Stimulated activated naive CD8-positive, alpha-beta T cell treated with anti-CD3 and anti-CD28 coated beads, Interleukin-15, amount 100 ng/mL, for 72 hours (primary cell): Measurements from ENCODE around the gene GPR65.

Experiments used
- ATAC-seq: fragments of 150-1000 bp; cut with Tn5 transposase; 2 replicates; pipeline ENCODE4 v1.10.0; 2021; ENCODE audit warnings: mild to moderate bottlenecking, moderate library complexity
- DNase-seq, 2 donors: peaks; one replicate each; pipeline ENCODE4 v3.0.0; 2021 to 2022
- H3K27ac Mint-ChIP-seq, 2 donors: one replicate each; pipeline ENCODE4 v1.8.0; 2022; ENCODE audit warnings: mild to moderate bottlenecking in 2 of 2, mixed read lengths in 2 of 2, moderate library complexity in 2 of 2
- H3K27me3 Mint-ChIP-seq: one replicate; pipeline ENCODE4 v1.8.0; 2022; ENCODE audit warnings: mixed read lengths
- H3K4me1 Mint-ChIP-seq: one replicate; pipeline ENCODE4 v1.8.0; 2022; ENCODE audit warnings: mild to moderate bottlenecking, mixed read lengths
- H3K4me3 Mint-ChIP-seq, 2 donors: one replicate each; pipeline ENCODE4 v1.8.0; 2022; ENCODE audit warnings: mild to moderate bottlenecking in 2 of 2, mixed read lengths in 2 of 2, moderate library complexity in 1 of 2
- H3K9me3 Mint-ChIP-seq, 2 donors: one replicate each; pipeline ENCODE4 v1.8.0; 2022; ENCODE audit warnings: mixed read lengths in 2 of 2

GPR65 gene

GRCh38 chr14:88043529-88044443 is 38.9 kb downstream of the GPR65 start:
- Mint-ChIP-seq H3K4me3 (no peak overlapping the region), H3K27ac (no peak overlapping the region)
- ATAC-seq, result no peak

DNA sequence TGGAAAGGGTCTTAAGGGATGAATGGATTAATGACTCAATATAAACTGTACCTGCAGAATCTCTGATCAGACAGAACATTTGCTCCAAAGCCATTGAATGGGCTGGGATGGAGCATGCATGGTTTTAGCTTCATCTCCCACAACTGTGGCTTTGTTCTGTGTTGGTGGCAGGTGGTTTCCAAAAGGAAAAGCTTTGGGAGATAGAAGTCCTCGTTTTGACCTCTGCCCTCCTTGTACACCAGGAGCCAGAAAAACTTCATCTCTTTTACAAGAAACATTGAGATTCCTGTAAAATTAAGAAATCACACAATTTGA is 39.5 kb downstream of the GPR65 start:
- H3K9me3 Mint-ChIP-seq, result peaks cover 0 to 8% of the 10 kb centered on the region in 2 donors
- H3K27me3 Mint-ChIP-seq, result no peaks in the 10 kb centered on the region
- ATAC-seq (no peak), DNase-seq (no peak)
- H3K27ac Mint-ChIP-seq, result no peak overlapping the region
- H3K4me1 Mint-ChIP-seq, result peaks cover 5% of the 10 kb centered on the region
- H3K4me3 Mint-ChIP-seq, result no peak overlapping the region

More at GRCh38 chr14:88043529-88044443, 38.9 kb downstream of the GPR65 start:
- no peak for DNase-seq
- H3K4me1 Mint-ChIP-seq, result peaks cover 5% of the 10 kb centered on the region
- H3K27me3 Mint-ChIP-seq, result no peaks in the 10 kb centered on the region
- peaks cover 0 to 8% of the 10 kb centered on the region in 2 donors for H3K9me3 Mint-ChIP-seq

DNA sequence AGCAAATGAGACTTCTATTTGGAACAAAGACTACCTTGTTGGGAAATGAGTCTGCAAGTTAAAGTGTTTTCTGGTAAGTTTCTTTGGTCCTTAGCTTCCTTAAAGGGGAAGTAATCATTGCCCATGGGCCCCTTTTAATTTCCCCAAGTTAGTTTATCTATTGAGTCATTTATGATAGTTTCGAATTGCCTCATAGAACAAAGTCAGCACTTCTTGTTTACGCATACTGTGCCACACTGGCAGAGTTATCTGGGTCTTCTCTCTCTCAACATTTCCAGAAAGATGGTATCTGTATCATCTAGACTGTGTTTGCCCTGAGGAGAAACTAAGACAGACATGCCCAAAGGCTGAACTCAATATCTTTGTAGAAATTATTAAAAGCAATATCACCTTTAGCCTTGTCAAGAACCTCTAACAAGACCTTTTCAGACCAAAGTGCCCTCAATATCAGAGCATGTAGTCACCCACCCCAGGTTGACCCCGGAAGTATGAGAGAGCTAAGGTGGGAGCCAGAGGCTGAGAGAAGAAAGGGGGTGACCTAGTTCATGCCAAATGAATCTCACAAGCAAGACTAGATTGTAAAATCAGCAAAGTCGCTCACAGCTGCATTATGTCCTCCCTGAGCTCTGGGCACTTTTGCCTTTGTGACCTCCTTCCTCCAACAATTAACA is 40.0 kb downstream of the GPR65 start:
- Mint-ChIP-seq H3K4me3 (peak overlapping the region in 1 of 2 donors; percentile 8), H3K27me3 (no peaks in the 10 kb centered on the region), H3K9me3 (peaks cover 0 to 8% of the 10 kb centered on the region in 2 donors), H3K4me1 (peaks cover 5% of the 10 kb centered on the region), H3K27ac (peak overlapping the region in 1 of 2 donors; percentile 72)
- peak; percentile 94 for ATAC-seq
- no peak for DNase-seq

DNA sequence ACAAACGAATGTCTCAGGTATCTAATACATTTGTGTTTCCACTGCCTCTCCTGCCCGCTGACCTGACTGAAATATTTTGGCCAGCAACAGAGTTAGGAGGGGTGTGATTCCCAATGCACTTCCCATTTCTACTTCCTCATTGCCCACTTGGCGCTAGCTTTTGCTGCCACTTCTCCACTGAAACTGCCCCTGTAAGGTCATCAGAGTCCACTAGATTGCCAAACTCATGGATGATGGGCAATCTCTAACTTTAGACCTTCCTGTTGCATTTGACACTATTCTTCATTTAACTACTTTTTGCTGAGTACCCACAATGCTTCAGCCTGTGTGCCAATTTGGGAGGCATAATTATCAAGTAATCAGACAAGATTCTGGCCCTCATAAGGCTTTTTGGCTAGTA is 40.8 kb downstream of the GPR65 start:
- Mint-ChIP-seq H3K9me3 (peaks cover 0 to 8% of the 10 kb centered on the region in 2 donors), H3K27ac (peak overlapping the region in 1 of 2 donors; percentile 0), H3K4me1 (peaks cover 5% of the 10 kb centered on the region), H3K27me3 (no peaks in the 10 kb centered on the region), H3K4me3 (no peak overlapping the region)
- ATAC-seq (no peak), DNase-seq (no peak)

- H3K9me3 Mint-ChIP-seq, result peaks cover 4 to 8% of the 10 kb centered on the region in 2 donors
- H3K27me3 Mint-ChIP-seq, result no peaks in the 10 kb centered on the region
- DNase-seq, result no peak
- no peak overlapping the region for H3K27ac Mint-ChIP-seq
- no peak overlapping the region for H3K4me3 Mint-ChIP-seq
- H3K4me1 Mint-ChIP-seq, result peaks cover 5% of the 10 kb centered on the region
- ATAC-seq, result no peak
Measured at GRCh38 chr14:88048351-88048750, 43.4 kb downstream of the GPR65 start.

GRCh38 chr14:88049266-88049665 is 44.3 kb downstream of the GPR65 start:
- Mint-ChIP-seq H3K9me3 (peaks cover 8 to 13% of the 10 kb centered on the region in 2 donors), H3K27me3 (no peaks in the 10 kb centered on the region), H3K4me1 (peaks cover 5% of the 10 kb centered on the region), H3K4me3 (no peak overlapping the region), H3K27ac (no peak overlapping the region)
- ATAC-seq, result no peak
- DNase-seq, result no peak

DNA sequence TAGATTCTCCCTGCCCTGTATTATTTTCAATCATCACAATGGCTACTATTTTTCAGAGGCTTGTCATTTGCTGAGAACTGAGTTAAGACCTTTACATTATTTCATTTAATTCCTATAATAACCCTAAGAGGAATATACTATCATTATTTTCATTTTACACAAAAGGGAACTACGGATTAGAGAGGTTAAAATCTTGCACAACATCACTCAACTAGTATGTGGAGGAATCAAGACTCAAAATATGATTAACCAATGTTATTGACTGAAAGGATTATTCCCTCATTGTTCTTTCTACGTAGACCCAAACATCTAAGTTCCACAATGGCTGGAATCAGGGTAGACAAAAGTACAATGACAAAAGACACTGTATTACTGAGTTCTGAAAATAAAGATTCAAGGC is 45.0 kb downstream of the GPR65 start:
- no peak for ATAC-seq
- H3K4me3 Mint-ChIP-seq, result no peak overlapping the region
- H3K27ac Mint-ChIP-seq, result no peak overlapping the region
- peaks cover 3% of the 10 kb centered on the region for H3K4me1 Mint-ChIP-seq
- H3K9me3 Mint-ChIP-seq, result peaks cover 8 to 15% of the 10 kb centered on the region in 2 donors
- no peak for DNase-seq
- H3K27me3 Mint-ChIP-seq, result no peaks in the 10 kb centered on the region

DNA sequence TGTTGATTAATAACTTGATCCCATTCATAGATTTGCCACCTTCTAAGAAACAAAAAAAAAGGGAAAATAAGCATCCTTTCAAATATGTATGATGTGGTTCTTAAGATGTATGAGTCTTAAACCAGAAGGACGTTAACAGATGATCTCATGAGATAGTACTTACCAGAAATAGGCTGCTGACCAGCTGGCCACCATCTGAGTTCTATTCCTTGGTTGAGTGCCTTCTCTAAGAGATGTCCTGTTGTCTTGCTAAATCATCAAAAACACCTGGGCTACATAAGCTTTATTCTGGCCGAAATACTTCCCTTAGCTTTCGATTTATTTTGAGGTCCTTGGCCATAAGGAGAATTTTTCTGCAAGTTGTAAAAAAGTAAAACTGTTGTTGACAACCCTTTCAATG is 55.6 kb downstream of the GPR65 start:
- ATAC-seq (no peak), DNase-seq (no peak)
- Mint-ChIP-seq H3K27ac (no peak overlapping the region), H3K27me3 (peaks cover 9% of the 10 kb centered on the region), H3K4me1 (no peaks in the 10 kb centered on the region), H3K9me3 (peaks cover 0 to 10% of the 10 kb centered on the region in 2 donors), H3K4me3 (no peak overlapping the region)

GRCh38 chr14:88063811-88064210 is 58.9 kb downstream of the GPR65 start:
- H3K27ac Mint-ChIP-seq, result no peak overlapping the region
- no peaks in the 10 kb centered on the region for H3K27me3 Mint-ChIP-seq
- ATAC-seq, result no peak
- no peak overlapping the region for H3K4me3 Mint-ChIP-seq
- H3K9me3 Mint-ChIP-seq, result peaks cover 0 to 10% of the 10 kb centered on the region in 2 donors
- no peak for DNase-seq
- no peaks in the 10 kb centered on the region for H3K4me1 Mint-ChIP-seq
